HG03139 (cell line): ENCODE measurements around the gene SNRNP70.
"Not testable (repeated sequence)": the region's sequence is repeated elsewhere in the genome, so short reads cannot be mapped to it uniquely, and the experiment has no call there.

ENCODE experiments used
- ATAC-seq: cut with Tn5 transposase; IDR thresholded peaks from one replicate; pipeline ENCODE4 v1.9.1; 2021; ENCODE audit not compliant: unreplicated experiment

The SNRNP70 gene

DNA sequence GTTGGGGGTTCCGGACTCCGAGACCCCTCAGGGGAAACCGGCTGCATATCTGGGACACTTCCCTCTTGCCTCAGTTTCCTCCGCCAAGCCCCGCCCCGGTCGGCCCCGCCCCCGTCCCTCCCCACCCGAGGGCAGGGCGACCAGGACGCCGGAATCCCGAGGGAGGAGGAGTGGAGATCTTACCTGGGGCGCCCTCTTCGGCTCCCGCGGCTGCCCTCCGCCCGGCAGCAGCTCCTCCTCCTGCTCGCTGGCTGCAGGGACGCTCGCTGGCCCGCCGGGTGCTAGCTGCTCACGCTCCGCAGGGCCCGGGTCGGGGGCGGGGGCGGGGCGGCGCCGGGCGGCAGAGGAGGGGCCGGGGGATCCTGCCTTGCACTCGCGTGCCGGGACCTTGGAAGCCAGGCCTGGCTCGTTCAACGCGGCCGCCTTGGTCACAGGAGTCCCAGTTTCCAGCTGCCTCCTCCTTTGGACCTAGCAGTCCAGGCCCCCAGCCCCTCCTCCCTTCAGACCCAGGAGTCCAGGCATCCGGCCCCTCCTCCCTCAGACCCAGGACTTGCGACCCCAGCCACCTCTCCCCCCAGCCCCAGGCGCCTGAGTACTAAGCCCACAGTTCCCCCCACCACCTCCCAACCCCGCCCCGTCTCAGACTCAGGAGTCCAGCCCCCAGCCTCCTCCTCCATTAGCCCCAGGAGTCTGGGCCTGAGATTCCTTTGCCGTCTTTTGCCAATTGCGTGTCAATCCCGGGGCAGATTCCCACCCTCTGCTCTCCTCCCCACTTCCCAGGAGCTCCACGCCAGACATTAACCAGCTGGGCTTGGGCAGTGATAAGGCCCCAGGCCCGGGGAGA, 20.3 kb upstream of the SNRNP70 start, which contains the start of gene NTF4:
Gene NTF4, minus strand, starts transcription at position 51 of the 844 bp plus-strand sequence. CDS start 2,821 bp downstream, outside the sequence.
- ATAC-seq, result no peak

DNA sequence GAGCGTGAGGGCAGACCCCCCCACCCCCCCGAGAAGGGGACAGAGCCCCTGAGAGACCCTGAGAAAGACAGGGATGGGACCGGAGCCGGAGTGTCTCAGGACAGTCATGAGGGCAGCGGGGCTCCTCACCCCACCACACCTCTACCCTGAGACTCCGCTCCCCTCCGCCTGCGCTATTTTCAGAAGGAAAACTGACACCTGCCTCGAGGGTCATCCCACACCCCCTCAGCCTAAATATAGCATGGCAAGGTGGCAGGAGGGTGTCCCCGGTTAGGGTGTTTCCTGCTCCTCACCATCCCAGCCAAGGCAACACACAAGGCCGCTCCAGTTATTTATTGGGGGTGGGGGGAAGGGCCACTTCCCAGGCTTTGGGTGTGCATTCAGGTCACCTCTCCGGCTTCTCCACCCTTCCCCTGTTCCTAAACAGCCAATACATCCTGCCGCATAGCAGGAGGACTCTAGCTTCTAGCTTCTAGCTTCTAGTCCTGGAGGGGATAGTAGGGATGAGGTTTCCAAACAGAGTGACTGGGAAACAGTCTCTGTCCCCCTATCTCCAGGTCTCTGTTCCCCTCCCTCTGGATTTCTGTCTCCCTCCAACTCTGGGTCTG, 19.2 kb upstream of the SNRNP70 start:
- no peak for ATAC-seq

DNA sequence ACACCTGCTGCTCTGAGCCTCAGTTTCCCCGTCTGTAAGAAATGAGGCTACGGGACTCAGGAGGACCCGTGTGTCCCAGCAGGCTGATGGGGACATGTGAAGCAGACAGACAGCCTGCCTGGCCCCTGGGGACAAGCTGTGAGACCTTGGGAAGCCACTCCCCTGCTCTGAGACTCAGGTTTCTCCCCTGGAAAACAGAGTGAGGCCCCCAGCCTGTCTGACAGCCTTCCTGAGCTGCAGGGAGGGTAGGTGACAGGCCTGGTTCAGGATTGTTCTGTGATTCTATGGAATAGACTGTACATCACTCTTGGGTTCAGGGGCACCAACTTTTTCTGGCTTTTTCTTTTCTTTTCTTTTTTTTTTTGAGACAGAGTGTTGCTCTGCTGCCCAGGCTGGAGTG, 17.7 kb upstream of the SNRNP70 start:
- ATAC-seq, result no peak

DNA sequence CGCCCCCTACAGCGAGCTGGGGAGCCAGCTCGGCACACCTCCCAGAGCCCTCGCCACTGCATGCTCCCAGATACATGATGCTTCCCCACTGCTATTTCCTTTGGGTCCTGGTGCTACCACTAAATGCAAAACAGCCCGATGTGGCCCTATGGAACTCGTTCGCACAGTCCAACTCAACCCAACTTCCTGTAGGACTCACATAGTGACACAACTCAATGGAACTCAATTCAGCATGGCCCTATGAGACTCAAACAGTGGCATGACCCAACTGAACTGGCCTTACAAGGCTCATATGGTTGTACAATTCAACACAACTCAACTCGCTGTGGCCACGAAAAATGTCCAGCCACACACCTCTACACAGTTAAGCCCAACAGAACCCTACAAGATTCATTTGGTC, 16.2 kb upstream of the SNRNP70 start:
- no peak for ATAC-seq

DNA sequence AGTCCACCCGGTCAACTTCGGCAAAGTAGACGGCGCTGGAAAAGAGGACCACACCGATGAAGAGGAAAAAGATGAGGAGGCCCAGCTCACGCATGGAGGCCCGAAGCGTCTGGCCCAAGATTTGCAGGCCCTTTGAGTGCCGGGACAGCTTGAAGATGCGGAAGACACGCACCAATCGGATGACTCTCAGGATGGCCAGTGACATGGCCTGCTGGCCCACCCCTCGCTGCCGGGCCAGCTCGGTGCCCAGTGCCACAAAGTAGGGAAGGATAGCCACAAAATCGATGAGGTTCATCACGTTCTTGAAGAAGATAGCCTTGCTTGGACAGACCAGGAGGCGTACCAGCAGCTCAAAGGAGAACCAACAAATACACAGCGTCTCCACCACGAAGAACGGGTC, 14.8 kb upstream of the SNRNP70 start:
- no peak for ATAC-seq

DNA sequence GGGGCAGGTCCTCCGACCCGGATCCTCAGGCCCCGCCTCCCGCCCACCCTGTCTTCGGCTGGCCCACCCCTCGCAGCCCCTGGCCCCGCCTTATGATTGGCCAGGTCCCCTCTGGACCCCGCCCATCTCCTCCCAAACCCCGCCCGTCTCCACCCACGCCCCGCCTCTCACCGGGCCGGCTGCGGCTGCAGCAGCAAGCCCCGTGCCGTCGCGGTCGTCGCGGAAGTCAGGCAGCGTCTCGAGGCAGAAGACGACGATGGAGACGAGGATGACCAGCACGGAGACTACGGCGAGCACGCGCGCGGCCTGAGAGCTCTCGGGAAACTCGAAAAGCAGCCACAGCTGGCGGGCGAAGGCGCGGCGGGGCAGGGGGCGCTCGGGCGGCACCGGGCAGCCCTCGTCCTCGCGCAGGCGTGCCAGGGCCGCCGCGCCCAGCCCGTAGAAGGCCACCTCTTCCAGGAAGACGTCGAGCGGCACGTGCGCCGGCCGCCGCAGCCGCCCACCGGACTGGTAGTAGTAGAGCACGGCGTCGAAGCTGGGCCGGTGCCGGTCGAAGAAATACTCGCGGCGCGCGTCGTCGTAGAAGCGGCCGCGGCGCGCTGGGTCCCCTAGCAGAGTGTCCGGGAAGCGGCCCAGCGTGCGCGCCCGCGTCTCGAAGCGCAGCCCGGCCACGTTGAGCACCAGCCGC, 13.2 kb upstream of the SNRNP70 start:
- ATAC-seq, result no peak

DNA sequence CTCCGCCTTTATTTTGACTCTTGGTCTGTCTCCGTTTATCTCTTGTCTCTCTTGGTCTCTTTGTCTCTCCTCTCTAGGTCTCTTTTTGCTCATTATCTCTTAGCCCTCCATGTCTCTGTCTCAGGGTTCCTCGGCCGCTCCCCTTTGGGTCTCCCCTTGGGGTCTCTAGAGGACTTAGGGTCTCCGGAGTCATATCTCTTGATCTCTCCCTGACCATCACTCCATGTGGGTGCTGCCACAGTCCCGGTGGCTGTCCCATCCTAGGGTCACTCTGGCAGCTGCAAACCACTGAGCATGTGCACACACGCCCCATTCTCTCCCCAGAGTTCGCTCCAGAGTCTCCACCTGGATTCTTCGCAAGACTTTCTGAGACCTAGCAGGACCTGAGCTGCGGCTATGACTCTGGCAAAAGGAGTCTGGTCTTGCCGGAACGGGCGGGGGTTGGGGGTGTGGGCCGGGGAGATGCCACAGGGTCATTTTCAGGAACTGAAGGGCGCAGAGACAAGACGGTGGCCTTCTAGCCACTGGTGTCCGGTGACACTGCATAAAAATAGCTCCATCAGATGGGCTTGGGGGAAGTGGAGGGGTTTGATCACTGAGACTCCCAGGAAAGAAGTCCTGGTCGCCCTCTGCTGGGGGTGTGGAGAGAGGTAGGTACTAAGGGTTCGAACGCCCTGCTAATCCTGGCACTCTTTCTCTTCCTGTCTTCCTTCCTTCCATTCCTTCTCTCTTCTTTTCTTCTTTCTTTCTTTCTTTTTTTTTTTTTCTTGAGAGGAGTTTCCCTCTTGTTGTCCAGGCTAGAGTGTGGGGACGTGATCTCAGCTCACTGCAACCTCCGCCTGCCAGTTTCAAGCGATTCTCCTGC, 11.5 kb upstream of the SNRNP70 start:
- ATAC-seq, result no peak

DNA sequence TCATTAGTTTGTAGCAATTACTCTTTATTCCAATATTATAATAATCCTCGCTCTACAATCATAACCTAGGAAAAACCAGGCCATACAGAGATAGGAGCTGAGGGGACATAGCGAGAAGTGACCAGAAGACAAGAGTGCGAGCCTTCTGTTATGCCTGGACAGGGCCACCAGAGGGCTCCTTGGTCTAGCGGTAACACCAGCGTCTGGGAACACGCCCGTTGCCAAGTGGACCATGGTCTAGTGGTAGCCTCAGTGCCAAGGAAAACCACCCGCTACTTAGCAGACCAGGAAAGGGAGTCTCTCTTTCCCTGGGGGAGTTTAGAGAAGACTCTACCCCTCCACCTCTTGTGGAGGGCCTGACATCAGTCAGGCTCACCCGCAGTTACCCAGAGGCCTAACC, 10.4 kb upstream of the SNRNP70 start:
- not testable (repeated sequence) for ATAC-seq

DNA sequence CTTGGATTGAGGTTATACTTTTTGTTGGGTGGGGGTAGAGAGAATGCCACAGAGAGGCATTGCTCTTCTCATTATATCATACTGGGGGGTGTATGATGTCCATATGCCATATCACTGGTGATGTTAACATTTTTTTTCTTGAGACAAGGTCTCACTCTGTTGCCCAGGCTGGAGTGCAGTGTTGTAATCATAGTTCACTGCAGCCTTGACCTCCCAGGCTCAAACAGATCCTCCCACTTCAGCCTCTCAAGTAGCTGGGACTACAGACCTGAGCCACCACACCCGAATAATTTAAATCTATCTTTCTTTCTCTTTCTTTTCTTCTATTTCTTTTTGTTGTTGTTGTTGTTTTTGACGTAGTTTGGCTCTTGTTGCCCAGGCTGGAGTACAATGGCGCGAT, 4.9 kb upstream of the SNRNP70 start:
- no peak for ATAC-seq

DNA sequence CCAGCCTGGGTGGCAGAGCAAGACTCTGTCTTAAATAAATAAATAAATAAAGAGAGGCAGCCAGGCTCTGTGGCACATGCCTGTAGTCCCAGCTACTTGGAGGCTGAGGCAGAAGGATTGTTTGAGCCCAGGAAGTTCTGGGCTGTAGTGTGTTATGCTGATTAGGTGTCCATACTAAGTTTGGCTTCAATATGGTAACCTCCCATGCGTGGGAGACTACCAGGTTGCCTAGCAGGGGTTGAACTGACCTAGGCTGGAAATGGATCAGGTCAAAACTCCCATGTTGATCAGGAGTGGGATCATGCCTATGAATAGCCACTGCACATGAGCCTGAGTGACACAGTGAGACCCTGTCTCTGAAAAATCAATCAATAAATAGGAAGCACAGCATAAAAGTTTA, 4.0 kb upstream of the SNRNP70 start:
- ATAC-seq, result no peak

DNA sequence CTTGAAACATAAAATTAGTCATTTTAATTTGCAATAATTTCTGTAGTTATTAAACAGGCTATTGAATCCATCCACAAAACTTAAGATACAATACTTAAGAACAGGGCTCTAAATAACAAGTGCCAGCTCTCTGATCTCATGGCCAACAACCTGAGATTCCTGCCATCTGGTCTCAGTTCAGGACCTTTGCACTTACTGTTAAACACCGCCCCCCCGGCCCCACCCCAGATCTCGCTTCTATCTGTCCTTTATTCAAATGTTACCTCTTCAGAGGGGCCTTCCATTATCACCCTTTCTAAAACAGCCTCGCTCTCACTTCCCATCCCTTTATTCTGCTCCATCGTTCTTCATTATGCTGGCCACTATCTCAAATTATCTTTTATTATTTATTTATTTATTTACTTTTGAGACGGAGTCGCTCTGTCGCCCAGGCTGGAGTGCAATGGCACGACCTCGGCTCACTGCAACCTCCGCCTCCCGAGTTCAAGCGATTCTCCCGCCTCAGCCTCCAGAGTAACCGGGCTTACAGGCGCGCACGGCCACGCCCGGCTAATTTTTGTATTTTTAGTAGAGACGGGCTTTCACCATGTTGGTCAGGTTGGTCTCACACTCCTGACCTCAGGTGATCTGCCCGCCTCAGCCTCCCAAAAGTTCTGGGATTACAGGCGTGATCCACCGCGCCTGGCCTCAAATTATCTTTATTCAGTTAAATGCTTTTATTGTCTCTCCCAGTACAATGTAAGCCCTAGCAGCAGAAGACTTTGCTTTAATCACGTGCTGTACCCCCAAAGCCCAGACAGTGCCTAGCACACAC, 838 bp upstream of the SNRNP70 start:
- no peak for ATAC-seq

DNA sequence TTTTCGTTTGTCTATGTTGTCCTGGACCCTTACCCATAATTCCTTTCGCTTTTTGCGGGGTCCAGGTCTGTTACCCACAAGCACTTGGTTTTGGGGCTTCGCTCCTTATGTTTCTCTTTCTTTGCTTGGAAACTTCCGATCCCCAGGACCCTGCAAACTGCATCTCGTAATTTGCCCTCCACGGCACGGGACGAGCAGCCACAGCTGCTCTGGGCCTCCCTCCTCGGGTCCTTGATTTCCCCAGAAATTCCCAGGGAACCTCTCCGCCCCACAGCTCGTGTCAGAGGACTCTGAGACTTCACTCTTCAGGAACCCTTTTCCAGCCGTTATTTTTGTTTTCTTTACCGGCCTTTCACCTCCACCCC, 599 bp downstream of the SNRNP70 start:
- no peak for ATAC-seq

DNA sequence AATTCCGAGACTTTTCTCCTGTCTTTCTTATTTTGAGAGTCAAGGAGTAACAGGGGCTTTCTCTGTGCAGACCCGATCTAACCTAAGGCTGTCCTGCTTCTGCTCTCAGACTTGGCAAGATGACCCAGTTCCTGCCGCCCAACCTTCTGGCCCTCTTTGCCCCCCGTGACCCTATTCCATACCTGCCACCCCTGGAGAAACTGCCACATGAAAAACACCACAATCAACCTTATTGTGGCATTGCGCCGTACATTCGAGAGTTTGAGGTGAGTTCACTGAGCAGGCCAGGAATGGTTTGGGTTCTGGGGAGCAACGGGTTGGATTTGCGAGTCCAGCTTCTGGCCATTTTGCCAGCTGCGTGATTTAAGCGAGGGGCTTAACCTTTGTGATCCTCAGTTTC, 1.0 kb downstream of the SNRNP70 start:
- ATAC-seq, result no peak

DNA sequence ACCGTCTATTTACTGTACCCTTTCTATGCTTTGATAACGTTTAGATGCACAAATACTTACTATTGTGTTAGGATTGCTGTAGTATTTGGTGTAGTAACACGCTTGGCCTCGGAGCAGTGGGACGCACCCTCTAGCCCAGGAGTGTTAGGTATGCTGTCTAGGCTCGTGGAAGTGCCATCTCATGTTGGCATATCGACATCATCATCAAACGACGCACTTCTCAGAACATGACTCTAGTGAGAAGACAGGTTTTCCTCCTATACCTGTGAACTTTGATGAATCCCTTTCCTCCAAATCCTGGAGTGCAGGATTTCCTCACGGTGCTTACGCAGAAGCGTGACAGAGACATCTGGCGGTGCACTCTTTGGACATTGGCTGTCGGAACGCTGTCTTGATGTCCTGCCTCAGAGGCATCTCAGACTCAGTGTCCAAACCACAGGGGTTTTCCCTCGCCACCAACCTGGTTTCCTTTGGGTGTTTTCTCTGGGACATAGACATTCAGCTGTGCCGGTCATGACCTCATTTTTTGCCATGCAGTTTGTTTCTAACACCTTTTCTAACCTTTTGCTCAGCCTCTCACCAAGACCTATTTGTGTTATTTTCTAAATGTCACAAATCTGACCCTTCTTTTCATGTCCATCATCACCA, 6.3 kb downstream of the SNRNP70 start:
- no peak for ATAC-seq

DNA sequence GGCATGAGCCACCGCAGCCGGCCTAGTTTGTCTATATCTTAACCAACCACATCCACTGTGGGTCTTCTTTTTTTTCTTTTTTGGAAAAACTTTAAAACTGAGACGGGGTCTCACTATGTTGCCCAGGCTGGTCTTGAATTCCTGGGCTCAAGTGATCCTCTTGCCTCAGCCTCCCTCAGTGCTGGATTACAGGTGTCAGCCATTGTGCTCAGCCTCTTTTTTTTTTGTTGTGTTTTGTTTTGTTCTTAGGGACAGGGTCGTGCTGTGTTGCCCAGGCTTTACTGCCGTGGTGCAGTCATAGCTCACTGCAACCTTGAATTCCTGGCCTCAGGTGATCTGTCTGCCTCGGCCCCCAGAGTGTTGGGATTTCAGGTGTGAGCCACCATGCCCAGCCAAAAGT, 7.4 kb downstream of the SNRNP70 start:
- no peak for ATAC-seq

DNA sequence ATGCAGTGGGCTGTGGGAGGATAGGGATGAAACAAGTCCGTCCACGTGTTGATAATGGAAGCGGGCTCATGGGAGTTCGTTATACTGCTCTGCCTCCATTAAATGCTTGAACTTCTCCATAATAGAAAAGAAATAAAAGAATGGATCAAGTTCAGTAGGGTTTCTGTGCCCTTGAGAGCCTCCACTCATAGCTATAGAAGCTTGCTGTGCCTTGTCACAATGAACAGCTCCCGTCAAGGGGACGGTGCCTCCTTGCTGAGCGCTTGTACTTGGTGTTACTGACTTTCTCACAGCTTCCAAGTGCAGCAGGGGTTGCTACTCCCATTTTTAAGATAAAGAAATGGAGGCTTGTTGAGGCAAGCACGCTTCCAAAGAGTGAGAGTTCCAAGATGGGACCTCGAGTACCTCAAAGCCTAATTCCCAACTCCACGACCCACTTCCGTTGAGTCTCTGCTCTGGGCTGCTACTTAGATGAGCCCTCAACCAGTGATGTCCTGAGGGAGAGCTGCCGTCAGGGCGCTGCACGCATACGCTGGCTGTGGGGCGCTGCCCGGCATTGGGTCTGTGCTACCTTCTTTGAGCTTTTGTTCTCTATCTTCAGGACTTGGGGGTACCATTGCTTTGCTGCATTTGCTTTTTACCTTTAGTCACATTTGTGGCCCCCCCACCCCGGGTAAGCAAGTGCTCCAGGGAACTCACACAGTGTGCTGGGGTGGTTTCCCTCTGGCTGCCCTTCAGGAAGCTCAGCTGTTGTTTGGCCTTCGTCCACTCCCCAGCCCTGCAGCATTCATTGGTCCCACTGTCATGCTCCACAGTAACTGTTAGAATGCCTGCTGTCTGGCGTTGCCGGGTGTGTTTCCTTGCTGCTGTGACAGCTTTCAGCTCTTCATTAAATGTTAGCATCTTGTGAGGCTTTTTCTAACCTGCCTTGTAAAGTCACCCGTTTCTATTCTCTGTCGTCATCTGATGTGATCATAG, 9.5 kb downstream of the SNRNP70 start:
- no peak for ATAC-seq

DNA sequence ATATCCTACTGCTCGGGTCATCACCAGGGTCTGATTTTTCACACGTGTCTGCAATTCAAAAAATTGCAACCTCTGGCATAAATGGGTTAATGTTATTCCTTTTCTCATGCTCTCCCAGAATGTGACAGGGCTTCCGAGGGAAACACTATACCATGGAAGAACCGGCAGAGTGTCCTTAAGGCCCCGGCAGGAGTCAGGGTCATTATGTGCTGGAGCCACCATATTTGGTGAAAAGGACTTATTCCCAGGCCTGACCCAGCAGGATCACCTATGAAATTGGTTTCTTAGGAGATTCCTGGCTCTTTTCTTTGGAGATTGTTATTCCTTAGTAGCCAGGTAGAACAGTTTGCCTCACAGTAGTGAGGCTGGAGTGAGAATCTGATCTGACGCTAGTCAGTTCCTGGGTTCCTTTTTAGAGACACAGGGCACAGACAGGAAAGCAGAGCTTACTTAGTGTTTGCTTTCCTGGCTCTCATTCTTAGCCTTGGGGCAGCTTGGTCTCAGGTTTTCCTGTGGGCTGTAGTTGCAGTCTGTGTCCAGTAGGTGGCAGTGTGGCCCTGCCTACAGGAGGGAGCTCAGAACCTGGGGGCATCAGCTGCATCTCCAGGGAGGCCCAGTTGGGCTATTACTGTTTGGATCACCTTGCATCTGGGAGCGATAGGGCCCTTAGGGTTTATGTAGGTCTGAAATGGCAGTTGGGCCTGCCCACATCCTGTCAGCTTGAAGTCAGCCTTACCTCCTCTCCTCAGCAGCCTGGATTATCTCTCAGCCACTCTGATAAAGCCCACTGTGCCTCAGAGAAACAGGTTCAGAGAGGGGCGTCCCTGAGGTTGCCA, 12.4 kb downstream of the SNRNP70 start:
- no peak for ATAC-seq

DNA sequence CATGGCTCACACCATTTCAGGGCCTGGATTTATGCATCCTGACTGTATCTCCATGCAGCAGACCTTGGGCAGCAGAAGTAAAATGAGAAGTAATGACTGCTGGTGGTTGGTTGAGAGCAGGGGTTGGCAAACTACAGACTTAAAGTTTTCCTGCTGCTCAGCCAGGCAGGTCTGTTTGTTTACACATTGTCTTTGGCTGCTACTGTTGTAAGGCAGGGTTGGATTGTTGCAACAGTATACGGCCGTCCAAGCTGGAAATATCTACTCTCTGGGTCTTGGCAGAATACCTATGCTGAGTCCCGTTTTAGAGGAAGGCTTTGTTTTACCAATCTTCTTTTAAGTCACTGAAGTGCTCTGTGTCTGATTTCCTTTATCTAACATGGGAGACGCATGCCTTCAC, 13.5 kb downstream of the SNRNP70 start:
- no peak for ATAC-seq
